Hematopoietic multipotent progenitor cell treated with erythropoietin and hydrocortisone succinate and interleukin-3 and kit ligand, for 6 days (in vitro differentiated cells): Measurements from ENCODE around the gene ALG9.
A peak's percentile ranks its signal among the peaks of the same experiment; 100 is the strongest.

ENCODE experiments used
- DNase-seq: peaks from one replicate; pipeline ENCODE4 v3.0.0-alpha.2; 2015

ALG9 gene

DNA sequence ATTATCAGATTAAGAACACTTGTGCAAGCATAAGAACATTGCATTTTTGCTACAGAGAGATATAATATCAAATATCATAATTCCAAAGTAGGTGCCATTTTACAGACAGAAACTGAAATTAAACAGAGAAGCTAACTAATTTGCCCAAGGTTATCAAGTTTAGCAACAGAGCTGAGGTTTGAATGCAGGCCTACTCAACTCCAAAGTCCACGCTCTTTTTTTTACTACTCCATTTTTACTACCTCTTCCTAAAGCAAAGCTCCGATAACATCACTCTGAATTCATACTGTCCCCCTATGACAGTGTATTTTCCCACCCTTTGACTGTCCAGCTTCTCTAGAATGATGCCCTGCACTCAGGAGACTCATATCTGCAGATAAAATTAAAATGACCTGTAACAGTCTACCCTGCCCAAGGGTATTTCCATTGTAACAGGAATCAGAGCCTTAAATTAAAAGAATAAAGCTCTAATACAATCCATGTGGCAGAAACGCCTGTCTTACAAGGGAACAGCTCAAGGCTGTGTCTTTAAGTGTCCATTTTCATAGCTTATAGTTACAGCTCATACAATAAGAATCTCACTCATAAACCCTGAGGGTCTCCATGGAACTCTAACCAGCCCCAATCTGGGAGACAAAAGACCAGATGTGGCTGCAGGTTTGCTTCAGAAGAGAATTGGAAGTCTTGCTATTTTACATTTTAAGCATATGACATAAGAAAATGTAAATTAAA, 36.8 kb downstream of the ALG9 start:
- no peak for DNase-seq

- no peak for DNase-seq
Measured at GRCh38 chr11:111833524-111833923, 37.9 kb downstream of the ALG9 start.

DNA sequence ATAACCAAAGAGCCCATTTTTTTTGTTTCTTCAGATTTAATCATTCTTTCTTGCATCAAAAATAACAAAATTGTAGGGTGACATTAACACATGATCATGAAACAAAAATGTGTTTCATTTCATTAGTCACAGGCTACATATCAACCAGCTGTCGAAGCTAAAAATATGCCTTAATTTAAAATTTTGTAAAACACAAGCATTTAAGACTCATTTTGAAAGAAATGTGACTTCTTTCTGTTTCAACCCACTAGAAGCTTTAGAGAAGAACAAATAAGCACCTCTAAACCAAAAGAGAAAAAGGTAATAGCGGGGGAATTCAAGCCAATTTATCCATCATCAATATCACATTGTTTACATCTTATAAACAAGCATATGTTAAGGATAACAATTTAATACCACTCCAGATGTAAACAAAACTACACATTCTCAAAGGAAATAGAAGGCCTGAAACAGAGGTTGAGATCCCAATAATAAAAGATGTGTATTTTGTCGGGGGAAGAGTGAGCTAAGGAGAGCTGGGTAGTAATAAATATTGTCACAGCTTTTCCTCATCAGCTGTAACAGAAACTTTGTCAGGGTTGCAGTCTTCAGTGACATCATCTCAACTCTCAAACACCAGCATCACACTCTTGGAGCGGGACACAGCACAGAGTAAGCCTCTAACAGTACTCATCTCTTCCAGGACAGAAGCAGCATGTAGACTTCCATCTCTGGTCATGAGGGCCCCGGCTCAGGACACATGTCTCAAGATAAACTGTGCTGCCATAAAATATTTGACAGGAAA, 42.0 kb downstream of the ALG9 start:
- no peak for DNase-seq

DNA sequence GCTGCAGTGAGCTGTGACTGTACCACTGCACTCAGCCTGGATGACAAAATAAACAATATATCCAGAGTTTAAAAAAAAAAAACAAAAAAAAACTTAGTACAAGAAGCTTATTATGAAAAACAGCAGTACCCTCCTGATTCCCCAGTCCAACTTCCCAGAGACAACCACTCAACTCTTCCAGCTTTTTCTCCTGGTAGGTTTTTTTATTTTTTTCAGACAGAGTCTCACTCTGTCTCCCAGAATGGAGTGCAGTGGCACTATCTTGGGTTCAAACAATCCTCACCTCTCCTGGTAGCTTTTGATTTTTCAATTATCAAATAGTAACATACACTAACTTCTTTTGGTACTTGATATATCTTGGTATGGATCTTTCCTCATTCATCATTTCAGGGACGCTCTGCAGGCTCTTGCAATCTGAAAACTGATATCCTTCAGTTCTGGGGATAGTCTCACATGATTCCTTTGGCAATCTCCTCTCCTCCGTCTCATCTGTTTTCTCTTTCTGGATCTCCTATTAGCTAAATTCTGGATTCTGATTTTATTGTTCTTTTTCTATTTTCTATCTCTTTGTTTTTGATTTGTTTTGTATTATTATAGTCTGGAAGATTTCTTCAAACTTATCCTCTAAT, 44.9 kb downstream of the ALG9 start:
- DNase-seq: no peak

DNA sequence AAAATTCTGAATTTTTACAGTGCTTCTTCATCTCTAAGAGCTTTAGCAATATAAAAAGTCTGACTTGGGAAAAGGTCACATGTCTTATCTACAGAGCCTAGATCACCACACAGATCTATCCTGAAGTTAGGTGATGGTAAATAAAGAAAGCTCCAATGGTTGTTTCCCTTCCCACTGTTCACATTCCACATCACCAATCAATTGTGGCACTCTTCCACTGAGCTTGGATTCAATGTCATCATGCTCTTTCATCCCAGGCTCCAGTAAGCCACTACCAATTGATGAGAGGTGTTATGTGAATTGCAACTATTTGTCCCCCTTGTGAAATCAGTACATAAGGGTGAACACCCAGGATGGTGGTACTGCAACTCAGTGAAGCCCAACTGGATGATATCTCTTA, 47.8 kb downstream of the ALG9 start:
- DNase-seq: no peak

DNA sequence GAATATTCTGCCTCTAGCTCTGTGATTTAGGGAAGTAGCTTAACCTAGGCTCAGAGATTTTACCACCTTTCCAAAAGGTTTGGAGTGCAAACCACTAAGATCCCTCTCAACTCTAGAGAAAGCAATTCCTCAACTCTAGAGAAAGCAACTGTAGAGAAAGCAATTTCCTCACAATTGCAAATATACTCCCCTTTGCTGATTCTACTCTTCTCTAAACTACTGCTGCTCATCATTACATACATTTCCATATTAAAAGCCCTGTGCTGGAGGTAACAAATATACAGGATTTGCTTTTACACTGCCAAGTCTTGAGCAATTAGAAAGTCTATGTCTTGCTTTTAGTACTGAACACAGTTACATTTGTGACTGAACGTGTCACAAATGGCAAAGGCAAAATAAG, 48.2 kb downstream of the ALG9 start:
- no peak for DNase-seq

DNA sequence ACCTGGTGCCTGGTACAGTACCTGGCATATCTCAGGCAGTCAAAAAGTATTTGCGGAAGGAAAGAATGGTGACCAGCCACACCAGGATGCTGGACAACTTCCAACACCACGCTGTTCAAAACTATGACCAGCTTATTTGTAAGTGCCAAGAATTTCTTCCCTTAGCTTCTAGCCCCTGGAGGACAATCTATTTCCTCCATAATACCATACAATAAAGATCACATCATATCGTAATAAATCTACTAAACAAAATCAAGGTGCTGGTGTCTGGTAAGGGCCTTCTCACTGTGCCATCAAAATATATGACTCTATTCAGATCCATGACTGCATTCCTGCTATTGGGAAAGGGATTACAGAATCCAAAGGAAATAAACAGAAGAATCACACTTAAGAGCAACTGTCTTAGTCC, 51.5 kb downstream of the ALG9 start:
- no peak for DNase-seq

DNA sequence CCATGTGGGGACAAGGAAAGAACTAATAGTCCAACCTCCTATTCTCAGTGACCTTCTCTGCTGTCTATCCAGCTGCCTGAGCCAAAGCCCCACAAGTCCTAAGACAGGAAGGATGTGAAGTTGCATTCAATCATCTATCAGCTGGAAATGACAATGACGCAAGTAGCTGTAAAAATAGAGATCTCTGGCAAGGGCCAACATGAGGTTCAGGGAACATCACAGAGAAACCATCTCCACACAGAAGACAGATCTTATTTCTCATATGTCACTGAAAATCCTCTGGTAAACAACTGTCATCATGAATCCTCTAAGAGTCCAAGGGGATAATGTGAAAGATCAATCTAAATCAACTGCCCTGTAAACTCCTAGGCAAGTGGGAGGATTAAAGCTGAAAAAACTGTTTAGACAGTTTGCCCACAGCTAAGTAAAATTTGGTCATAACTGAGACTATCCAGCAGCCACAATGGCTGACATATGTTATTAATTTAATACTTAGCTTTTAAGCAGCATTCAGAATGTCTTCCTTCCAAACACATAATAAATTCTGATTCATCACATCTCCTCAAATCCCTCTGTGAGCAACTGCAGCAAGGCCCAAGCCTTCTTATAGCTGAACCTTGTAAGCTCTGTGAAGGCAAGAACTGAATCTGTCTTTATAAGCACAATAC, 52.1 kb downstream of the ALG9 start:
- DNase-seq: no peak

GRCh38 chr11:111815489-111815888, 55.9 kb downstream of the ALG9 start:
- no peak for DNase-seq

- DNase-seq: peak; percentile 84
Measured at GRCh38 chr11:111814557-111815320, 56.6 kb downstream of the ALG9 start.

GRCh38 chr11:111814106-111814505, 57.3 kb downstream of the ALG9 start:
- DNase-seq: no peak

DNA sequence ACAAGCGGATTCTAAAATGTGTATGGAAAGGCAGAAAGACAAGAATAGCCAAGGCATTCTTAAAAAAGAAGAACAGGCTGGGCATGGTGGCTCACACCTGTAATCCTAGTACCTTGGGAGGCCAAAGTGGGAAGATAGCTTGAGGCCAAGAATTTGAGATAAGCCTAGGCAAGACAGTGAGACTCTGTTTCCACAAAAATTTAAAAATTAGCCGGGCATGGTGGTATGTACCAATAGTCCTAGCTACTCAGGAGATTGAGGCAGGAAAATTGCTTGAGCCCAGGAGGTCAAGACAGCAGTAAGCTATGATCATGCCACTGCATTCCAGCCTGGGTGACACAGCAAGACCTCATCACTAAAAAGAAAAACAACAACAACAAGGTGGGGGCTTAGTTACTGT, 59.2 kb downstream of the ALG9 start:
- no peak for DNase-seq

DNA sequence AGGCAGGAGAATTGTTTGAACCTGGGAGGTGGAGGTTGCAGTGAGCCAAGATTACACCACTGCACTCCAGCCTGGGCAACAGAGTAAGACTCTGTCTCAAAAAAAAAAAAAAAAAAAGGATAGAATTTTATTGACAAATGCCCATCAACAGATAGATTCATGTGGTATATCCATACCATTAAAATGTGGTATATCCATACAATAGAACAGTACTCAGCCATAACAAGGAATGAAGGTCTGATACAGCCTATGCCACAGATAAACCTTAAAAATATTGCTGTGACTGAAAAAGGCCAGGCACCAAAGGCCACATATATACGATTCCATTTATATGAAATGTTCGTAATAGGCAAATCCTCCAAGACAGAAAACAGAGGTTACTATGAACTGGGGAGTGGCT, 59.9 kb downstream of the ALG9 start:
- no peak for DNase-seq

DNA sequence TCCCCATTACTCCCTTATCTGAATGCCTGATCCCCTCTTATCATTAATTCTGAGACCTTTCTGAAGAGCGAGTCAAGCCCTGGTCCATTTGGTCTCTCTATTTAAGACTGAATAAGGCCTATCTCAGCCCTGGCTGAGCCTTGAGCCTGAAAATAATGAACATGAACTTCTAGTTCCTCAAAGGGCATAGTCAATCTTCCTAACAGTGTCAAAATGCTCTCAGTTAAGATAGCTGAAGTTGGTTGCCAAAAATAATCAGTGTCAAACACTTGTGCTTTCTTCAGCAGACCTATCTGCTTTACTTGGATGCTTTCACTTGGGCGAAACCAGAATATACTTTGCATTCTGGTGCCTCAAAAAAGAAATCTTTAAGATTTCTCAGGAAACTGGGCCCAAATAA, 62.5 kb downstream of the ALG9 start:
- no peak for DNase-seq

- DNase-seq: no peak
Measured at GRCh38 chr11:111808063-111808588, 63.3 kb downstream of the ALG9 start.

- no peak for DNase-seq
Measured at GRCh38 chr11:111807076-111807475, 64.3 kb downstream of the ALG9 start.

GRCh38 chr11:111801135-111801534, 70.2 kb downstream of the ALG9 start:
- DNase-seq: no peak

DNA sequence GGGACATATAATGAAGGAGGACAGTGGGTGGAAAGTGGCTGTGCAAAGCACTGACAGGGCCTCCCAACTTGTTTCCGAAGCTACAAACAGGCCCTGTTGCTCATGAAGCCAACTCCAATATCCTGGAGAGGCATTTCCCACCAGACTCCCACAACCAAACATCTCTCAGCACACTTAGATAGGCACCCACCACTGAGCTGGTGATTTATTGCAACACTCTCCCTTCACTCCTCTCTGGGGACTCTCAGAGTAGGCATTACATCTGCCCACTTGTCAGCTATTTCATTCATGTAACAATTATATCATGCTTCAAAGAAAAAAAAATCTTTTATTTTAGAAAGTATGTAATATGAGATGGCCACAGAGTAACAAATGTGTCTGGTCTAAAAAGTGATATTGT, 73.1 kb downstream of the ALG9 start:
- no peak for DNase-seq

GRCh38 chr11:111797145-111797581, 74.2 kb downstream of the ALG9 start:
- peak; percentile 75 for DNase-seq

GRCh38 chr11:111796696-111797095, 74.7 kb downstream of the ALG9 start:
- DNase-seq: peak; percentile 32

DNA sequence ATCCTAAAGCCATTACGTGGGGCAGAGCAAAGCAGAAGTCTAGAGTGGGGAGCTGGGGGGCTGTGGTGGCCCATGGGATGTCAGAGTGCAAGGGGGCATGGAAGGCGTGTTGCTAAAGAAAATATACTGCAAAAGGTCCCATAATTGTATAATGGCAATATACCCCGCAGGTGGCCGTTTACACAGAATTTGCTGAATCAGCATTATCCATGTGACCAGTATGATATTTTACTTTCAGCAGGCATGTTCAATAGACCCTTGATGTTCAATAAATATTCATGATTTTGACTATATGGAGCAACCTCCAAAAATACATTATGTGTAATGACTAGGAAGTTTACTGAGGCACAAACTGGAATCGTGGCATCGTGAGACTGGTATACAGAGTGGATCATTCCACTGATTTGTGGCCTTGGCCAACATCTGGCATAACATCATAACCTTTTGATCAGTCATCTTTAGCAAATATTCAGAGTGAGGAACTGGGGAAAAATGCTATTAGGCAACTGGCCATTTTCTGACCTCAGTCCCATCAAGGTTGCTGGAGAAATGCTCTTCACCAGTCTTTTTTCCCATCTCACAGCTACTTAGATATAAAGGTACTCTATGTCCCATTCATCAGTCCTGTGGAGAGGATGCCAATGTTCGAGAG, 75.9 kb downstream of the ALG9 start:
- no peak for DNase-seq

DNA sequence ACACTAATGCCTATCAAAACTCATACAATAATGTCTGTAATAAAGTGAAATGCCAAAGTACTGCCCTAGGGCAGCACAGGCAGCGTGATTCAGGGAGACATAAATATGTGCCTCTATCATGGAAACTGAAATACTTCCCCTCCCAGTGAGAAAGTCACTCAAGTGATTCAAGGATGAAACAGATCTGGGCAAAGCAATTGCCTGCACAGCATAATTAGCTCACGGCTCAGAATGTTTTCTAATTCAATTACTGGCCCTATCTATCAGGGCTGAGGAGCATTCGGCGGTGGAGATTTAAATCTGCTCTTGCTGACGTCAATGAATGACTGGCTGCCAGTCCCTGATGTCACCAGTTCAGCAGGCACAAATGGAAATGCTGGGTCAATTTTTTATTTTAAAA, 77.5 kb downstream of the ALG9 start:
- DNase-seq: no peak
